PC-3 (cell line): ENCODE data around the gene VAMP4.

Experiments used
- CTCF ChIP-seq: fragments of 300-600 bp; sonication (generic); conservative IDR thresholded peaks from 2 replicates; pipeline ENCODE4 v1.5.1; 2017; ENCODE audit warnings: antibody characterized with exemption, low read depth, mild to moderate bottlenecking, low read length
- EZH2 ChIP-seq: fragments of 300-600 bp; sonication (generic); IDR thresholded peaks from one replicate; pipeline ENCODE4 v1.6.1; 2017; ENCODE audit warnings: antibody characterized with exemption, mild to moderate bottlenecking, low read length; ENCODE audit not compliant: unreplicated experiment

- no peak for TF ChIP-seq EZH2
- no peak for TF ChIP-seq CTCF
Measured at GRCh38 chr1:171751221-171751620, 9.4 kb upstream of the VAMP4 start.
